HG03280 (cell line): Measurements from ENCODE around the gene FAM151B.
"Not testable (repeated sequence)": the region's sequence is repeated elsewhere in the genome, so short reads cannot be mapped to it uniquely, and the experiment has no call there.

ENCODE experiments used
- ATAC-seq: cut with Tn5 transposase; IDR thresholded peaks from one replicate; pipeline ENCODE4 v1.9.1; 2021; ENCODE audit warnings: mild to moderate bottlenecking, moderate library complexity; ENCODE audit not compliant: unreplicated experiment

The FAM151B gene

DNA sequence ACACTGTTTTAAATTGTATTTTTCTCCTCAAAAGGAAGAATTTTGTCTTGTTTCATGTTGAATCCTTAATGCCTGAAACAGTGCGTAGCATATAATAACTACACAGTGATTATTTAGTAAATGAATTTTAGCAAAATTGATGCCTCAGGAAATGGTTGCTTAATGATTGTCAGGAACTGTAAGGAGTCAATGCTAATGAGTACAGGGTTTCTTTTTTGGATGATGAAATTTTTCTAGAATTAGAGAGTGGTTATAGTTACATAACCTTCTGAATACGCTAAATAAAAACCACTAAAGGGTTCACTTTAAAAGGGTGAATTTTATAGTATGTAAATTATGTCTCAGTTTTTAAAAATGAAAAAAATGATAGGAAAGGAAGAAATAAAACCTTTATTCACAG is 14.9 kb downstream of the FAM151B start:
- ATAC-seq: no peak

GRCh38 chr5:80503641-80504040 is 15.7 kb downstream of the FAM151B start:
- no peak for ATAC-seq

DNA sequence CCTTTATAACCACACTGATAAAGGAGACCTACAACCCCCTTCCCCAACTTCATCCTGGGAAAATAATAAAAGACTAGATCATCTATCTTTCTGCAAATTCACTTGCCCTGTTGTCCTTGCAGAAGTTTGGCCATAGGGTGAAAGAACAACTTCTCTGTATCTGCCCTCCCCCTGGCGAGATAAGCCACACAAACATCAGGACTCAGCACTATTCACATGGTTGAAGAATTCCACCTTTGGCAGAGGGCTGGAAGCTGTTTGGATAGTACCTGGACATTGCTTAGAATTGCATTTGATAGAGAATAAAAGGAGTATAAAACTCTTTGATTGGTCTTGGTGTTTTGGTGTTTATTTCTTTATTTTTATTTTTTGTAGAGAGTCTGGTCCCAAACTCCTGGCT is 16.9 kb downstream of the FAM151B start:
- no peak for ATAC-seq

DNA sequence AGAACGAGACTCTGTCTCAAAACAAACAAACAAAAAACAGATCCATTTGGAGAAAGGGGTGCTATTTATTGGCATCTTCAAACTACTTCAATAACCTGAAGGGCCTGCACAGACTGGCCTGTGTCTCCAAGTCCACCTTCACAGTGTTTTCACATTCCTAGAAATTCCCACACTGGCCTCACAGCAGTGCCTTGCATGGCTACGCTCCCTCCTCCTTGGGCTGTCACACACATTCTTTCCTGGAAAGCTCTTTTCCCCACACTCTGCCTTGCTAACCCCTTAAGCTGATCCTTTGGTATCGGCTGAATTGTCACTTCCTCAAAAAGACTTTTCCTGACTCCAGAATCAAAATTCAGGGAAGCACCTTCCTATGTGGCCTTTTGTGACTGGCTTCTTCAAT is 19.8 kb downstream of the FAM151B start:
- ATAC-seq: no peak

- no peak for ATAC-seq
Observed at GRCh38 chr5:80508844-80509243, 20.9 kb downstream of the FAM151B start.

DNA sequence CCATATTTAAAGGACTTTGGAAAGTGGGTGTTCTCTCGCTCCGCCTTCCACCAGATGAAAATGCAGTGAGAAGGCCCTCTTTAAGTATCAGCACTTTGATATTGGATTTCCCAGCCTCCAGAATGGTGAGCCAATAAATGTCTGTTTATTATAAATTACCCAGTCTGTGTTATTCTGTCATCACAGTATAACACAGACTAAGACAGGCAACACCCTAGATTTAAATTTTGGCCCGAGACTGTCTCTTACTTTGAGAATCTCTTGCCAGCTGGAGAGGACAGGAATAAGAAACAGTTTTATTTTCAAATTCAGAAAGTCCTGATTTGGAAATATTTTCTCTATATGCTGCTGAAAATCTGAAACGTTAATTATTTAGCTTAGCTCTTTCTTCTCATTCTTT is 21.5 kb downstream of the FAM151B start:
- no peak for ATAC-seq

DNA sequence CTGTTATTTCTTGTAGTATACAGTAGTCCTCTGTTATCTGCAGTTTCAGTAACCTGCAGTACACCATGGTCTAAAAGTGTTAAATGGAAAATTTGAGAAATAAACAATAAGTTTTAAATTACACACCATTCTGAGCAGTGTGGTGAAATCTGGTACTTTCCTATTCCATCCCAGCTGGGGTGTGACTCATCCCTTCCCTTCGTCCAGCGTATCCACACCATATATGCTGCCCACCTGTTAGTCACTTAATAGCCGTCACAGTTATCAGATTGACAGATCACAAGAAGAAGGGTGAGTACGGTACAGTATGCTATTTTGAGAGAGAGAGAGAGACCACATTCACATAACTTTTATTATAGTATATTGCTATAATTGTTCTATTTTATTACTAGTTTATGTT is 28.9 kb downstream of the FAM151B start:
- ATAC-seq: no peak

DNA sequence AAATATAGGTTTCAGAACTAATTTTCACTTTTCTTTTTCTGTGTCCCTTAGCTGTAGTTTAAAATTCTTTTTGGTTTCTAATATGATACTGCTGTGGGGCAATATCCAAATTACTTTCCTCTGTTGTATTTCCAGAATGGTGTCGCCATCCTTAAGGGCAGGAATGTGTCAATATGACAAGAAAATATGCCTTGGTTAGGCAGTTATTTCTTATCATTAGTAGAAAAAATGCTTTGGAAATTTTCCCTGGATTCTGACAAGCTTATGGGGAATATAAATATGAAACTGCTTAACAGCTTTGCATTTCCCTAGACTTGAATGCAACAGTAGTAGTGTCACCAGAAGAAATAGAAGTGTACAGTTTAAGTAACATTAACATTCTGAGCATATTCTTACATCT is 52.8 kb downstream of the FAM151B start:
- ATAC-seq: no peak

- ATAC-seq: no peak
Observed at GRCh38 chr5:80541392-80541791, 53.5 kb downstream of the FAM151B start.

- no peak for ATAC-seq
Observed at GRCh38 chr5:80554646-80555045, 66.7 kb downstream of the FAM151B start.

DNA sequence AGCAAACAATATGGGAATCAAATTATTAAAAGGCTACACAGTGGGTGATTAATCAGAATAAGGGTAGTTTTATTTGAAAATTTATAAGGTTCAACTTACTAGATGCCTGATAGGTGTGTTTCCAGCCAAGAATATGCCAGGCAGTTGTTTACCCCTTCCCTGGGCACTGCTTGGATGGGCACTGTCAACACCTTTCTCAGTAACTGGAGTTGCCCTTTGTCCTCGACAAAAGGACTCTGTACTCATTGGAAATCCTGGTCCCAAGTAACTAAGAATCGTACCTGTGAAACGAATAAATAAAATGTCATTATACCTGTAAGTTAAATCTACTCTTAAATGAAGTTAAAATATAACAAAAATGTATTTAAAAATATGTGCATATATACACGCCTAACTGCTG is 67.2 kb downstream of the FAM151B start:
- no peak for ATAC-seq

DNA sequence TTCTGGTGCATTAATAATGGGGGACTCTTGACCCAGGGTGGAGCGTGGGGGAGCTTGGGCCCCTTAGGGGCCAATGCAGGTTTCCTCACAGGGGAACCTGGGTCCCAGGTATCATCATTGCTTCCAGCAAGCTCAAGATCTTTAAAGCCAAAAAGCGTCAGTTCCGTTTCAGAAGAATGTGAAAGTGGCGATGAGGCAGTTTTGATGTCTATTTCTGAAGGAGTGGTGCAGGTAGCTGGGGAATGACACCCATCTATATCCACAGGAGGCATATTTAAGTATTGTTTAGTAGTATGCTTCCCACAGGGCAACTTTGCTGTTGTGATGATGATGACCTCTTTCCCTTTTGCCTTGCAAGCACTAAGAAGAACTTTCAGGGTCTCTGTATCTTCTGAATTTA is 71.3 kb downstream of the FAM151B start:
- ATAC-seq: no peak

- ATAC-seq: no peak
Observed at GRCh38 chr5:80565330-80565729, 77.4 kb downstream of the FAM151B start.

DNA sequence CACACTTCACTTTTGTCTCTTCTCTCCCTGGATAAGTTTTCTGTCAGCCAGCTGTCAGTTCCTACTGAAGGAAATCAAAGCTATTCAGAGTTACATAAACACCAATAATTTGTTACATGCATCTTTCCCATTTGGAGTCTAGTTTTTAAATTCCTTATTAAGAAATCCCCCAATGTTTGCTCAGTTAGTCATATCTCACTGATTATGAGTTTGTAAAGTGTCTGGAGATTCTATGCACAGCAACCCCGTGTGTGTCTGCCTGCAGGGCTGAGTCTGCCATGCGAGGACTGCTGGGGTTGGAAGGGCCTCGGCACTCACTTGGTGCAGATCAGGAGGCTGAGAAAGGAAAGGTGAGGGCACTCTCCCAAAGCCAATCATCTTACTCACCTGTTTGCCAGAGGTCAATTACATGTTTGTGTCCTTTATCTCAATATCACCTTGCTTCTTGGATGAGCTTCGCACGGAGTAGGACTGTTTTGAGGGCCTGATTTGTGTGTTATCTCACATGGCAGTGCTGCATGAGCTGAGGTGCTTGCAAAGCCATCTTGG is 78.9 kb downstream of the FAM151B start:
- ATAC-seq: no peak

GRCh38 chr5:80568251-80568650 is 80.4 kb downstream of the FAM151B start:
- no peak for ATAC-seq

- no peak for ATAC-seq
Observed at GRCh38 chr5:80569086-80569960, 81.4 kb downstream of the FAM151B start.

DNA sequence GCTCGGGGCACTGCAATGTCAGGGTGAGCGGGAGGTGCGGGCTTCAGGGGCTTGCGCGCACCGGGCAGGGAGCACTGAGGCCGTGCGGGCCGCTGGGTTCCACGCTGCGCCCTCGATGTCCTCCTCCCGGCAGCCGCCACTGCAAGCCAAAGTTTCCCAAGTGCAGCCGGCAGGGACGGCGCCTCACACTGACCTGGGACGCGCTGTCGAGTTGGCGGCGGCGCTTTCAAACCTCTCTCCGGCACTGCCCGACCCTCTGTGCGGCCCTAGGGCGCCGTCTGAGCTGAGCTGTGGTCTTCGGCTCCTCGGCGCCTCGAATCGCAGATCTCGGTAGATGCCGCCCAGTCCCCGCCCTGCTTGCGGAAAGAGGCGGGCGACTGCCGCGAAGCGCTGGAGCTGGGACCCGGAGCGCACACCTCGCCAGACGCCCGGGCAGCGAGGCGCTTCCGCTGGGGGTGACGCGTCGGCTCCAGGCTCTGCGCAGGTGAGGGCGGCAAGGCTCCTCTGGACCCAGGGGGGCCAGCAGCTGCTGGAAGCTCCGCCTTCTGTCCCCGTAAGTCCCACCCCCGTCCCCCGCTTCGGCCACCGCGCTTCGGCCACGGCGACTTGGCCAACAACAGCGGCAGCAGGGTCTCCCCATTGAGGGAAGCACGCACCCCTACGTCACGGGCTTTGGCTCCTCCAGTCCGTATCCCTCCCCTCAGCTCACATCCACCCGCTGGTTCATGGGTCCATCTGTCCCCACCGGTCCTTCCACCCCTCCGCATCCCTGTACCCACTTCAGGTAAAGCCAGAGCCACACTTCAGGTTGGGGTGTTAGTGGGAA is 82.3 kb downstream of the FAM151B start, which contains the start of gene ANKRD34B:
TSS of gene ANKRD34B (minus strand) at position 320 of the 826 bp plus-strand sequence. CDS start 10,261 bp downstream, outside the sequence.
- no peak for ATAC-seq

DNA sequence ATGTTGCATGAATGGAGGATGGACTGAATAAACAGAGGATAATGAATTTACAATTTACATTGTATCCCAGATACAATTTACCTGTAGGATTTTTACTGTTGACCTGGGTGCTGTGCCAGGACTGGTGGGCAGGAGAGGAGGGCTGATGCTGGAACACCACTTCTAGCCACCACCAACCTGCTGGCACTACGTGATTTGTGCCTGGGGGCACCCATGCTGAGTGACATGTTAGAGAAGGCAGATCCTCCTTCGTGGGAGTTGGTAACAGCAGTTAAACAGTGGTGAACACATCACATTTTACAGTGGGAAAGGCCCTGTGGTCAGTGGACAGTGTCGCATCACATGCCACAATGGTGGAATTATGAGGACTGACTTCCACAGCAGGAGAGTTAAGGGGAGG is 85.2 kb downstream of the FAM151B start:
- ATAC-seq: no peak

DNA sequence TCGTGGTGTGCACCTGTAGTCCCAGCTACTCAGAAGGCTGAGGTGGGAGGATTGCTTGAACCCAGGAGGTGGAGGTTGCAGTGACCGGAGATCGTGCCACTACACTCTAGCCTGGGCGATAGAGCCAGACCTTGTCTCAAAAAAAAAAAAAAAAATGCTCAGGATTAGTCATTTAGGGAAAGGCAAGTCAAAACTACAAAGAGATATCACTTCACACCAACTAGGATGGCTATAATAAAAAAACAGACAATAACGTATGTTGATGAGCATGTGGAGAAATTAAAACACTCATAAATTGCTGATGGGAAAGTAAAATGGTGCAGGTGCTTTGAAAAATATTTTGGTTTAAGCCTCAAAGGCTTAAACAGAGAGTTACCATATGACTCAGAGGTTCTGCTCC is 88.5 kb downstream of the FAM151B start:
- no peak for ATAC-seq

DNA sequence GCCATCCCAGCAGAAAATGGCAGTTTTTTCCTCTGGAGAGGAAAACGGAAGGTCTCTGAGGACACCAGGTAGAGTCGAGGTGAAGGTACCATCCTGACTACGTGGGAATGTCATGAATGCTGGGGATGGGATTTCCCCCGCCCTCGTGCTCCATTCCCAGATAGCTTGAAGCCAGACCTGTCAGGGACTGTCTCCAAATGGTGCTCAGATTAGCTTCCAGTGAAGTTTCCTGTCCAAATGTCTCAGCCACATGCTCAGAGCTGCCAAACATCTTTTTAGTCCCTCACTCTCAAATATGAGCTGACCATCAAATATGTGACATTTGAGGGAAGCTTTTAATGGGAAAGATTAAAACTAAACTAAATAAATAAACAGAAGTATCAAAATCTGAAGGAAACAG is 89.8 kb downstream of the FAM151B start:
- ATAC-seq: no peak

DNA sequence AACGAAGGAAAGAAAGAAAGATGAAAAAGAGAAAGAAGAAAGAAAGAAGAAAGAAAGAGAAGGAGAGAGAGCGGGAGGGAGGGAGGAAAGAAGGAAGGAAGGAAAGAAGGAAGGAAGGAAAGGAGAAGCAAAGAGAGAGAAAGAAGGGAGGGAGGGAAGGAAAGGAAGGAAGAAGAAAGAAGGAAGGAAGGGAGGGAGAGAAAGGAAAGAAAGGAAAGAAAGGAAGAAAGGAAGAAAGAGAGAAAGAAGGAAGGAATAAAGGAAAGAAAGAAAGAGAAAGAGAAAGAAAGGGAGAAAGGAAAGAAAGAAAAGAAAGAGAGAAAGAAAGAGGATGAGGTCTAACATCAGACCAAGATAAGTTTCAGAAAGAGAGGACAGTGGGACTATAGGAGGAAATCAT is 91.2 kb downstream of the FAM151B start:
- no peak for ATAC-seq

DNA sequence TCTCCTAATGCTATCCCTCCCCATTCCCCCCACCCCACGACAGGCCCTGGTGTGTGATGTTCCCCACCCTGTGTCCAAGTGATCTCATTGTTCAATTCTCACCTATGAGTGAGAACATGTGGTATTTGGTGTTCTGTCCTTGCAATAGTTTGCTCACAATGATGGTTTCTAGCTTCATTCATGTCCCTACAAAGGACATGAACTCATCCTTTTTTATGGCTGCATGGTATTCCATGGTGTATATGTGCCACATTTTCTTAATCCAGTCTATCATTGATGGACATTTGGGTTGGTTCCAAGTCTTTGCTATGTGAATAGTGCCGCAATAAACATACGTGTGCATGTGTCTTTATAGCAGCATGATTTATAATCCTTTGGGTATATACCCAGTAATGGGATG is 92.4 kb downstream of the FAM151B start:
- not testable (repeated sequence) for ATAC-seq
